Caco-2 (cell line): Measurements from ENCODE around the gene FBXO15. TPM values are rescaled to one million over a fixed set of nuclear protein-coding genes. Genes with fewer than 3 reads are reported as not detected.

Source experiments
- BruUV-seq: library from RNA; stranded (reverse); fragments of 400-500 nt; replicated peaks from 2 replicates; lab custom pipeline; 2021; lab: Mats Ljungman, UMichigan
- CTCF ChIA-PET: fragments of 300-600 bp; sonication (Branson Sonifier 250); formaldehyde crosslinking; loops from one replicate; lab custom pipeline; 2022; ENCODE audit warnings: antibody characterized with exemption; lab: Charles Lee
- POLR2A ChIA-PET: fragments of 300-600 bp; sonication (Branson Sonifier 250); formaldehyde crosslinking; loops from one replicate; lab custom pipeline; 2022; ENCODE audit warnings: antibody characterized with exemption; lab: Charles Lee
- DNase-seq, 2 experiments: peaks; one replicate each; pipeline versions ENCODE4 v3.0.0 to v3.0.0-alpha.2; 2020 to 2022
- H3K27me3 ChIP-seq: replicated peaks from 2 replicates; pipeline ENCODE4 v1.6.0; 2011; ENCODE audit warnings: low read length; ENCODE audit not compliant: control insufficient read depth, insufficient read depth
- H3K36me3 ChIP-seq: 2 replicates; pipeline ENCODE4 v1.5.1; 2011; ENCODE audit warnings: low read length; ENCODE audit not compliant: control insufficient read depth, insufficient read depth
- H3K4me1 ChIP-seq: fragments of 250-450 bp; sonication (Bioruptor Pico); 2 replicates; pipeline ENCODE4 v1.5.1; 2020; ENCODE audit warnings: mild to moderate bottlenecking
- H3K4me3 ChIP-seq: 2 replicates; pipeline ENCODE4 v1.5.1; 2011; ENCODE audit warnings: low read depth, mild to moderate bottlenecking, control low read depth, low read length
- H3K9me3 ChIP-seq: fragments of 250-450 bp; sonication (Bioruptor Pico); 2 replicates; pipeline ENCODE4 v1.5.1; 2020; ENCODE audit warnings: mild to moderate bottlenecking, moderate library complexity
- H3K27ac Mint-ChIP-seq: one replicate; pipeline ENCODE4 v1.8.0; 2022; ENCODE audit warnings: mixed read lengths; ENCODE audit not compliant: unreplicated experiment
- H3K27me3 Mint-ChIP-seq: one replicate; pipeline ENCODE4 v1.8.0; 2022; ENCODE audit warnings: mixed read lengths; ENCODE audit not compliant: insufficient read depth, unreplicated experiment
- H3K36me3 Mint-ChIP-seq: one replicate; pipeline ENCODE4 v1.8.0; 2022; ENCODE audit warnings: mild to moderate bottlenecking, mixed read lengths; ENCODE audit not compliant: insufficient read depth, unreplicated experiment
- H3K4me1 Mint-ChIP-seq: one replicate; pipeline ENCODE4 v1.8.0; 2022; ENCODE audit warnings: low read depth, mixed read lengths; ENCODE audit not compliant: unreplicated experiment
- H3K4me3 Mint-ChIP-seq: one replicate; pipeline ENCODE4 v1.8.0; 2022; ENCODE audit warnings: mild to moderate bottlenecking, moderate library complexity, mixed read lengths; ENCODE audit not compliant: unreplicated experiment
- H3K9me3 Mint-ChIP-seq: one replicate; pipeline ENCODE4 v1.8.0; 2022; ENCODE audit warnings: mixed read lengths; ENCODE audit not compliant: unreplicated experiment
- CTCF ChIP-seq, 2 experiments: fragments of 200-600 bp in 1 of 2; IDR thresholded peaks; 1 replicate in 1 of 2; 2 replicates in 1 of 2; pipeline versions ENCODE4 v1.5.1 to v1.8.0; 2011 to 2022; ENCODE audit warnings: antibody characterized with exemption in 1 of 2, control low read depth in 1 of 2, inconsistent platforms in 1 of 2, low read depth in 1 of 2, low read length in 1 of 2, mild to moderate bottlenecking in 1 of 2, moderate library complexity in 1 of 2; ENCODE audit not compliant: insufficient read depth in 1 of 2, severe bottlenecking in 1 of 2, unreplicated experiment in 1 of 2
- intact Hi-C: fragments of 100-400 bp; cut with micrococcal nuclease; formaldehyde crosslinking; loops from one replicate; pipeline ENCODE4 v1.10.0; 2022; ENCODE audit not compliant: unreplicated experiment
- total RNA-seq: library from RNA; stranded (reverse); gene quantifications from 2 replicates; pipeline ENCODE4 v1.2.3, GENCODE V29; 2022

The FBXO15 gene
- total RNA-seq, 1 experiment from 2014 or later: 0.29 TPM

GRCh38 chr18:74124642-74125041, 23.0 kb downstream of the FBXO15 start:
- Mint-ChIP-seq H3K9me3 (no peaks in the 10 kb centered on the region), H3K4me3 (no peak overlapping the region), H3K36me3 (no peaks in the 10 kb centered on the region), H3K27me3 (peaks cover 18% of the 10 kb centered on the region), H3K4me1 (no peaks in the 10 kb centered on the region), H3K27ac (no peak overlapping the region)
- H3K4me1 ChIP-seq: no peaks in the 10 kb centered on the region
- H3K4me3 ChIP-seq: no peak overlapping the region
- ChIA-PET CTCF (no interaction called here), POLR2A (no interaction called here)
- TF ChIP-seq CTCF (IDR thresholded peaks at IDR 0.05; ENCODE audit: insufficient read depth in 1 of 2, low read depth in 1 of 2, low read length in 1 of 2, severe bottlenecking in 1 of 2, unreplicated experiment in 1 of 2): no peak
- no peak for DNase-seq
- H3K27me3 ChIP-seq: no peaks in the 10 kb centered on the region
- intact Hi-C loops: no loop called here
- no peaks in the 10 kb centered on the region for H3K36me3 ChIP-seq
- no TSS peak for BruUV-seq
- H3K9me3 ChIP-seq: no peaks in the 10 kb centered on the region

- BruUV-seq: no TSS peak
- DNase-seq: no peak
- Mint-ChIP-seq H3K4me3 (no peak overlapping the region), H3K27me3 (peaks cover 17% of the 10 kb centered on the region), H3K9me3 (no peaks in the 10 kb centered on the region), H3K4me1 (no peaks in the 10 kb centered on the region), H3K27ac (no peak overlapping the region), H3K36me3 (no peaks in the 10 kb centered on the region)
- H3K4me3 ChIP-seq: no peak overlapping the region
- H3K27me3 ChIP-seq: no peaks in the 10 kb centered on the region
- intact Hi-C loops: no loop called here
- no peaks in the 10 kb centered on the region for H3K36me3 ChIP-seq
- CTCF ChIA-PET: no interaction called here
- no peak for TF ChIP-seq CTCF (IDR thresholded peaks at IDR 0.05; ENCODE audit: insufficient read depth in 1 of 2, low read depth in 1 of 2, low read length in 1 of 2, severe bottlenecking in 1 of 2, unreplicated experiment in 1 of 2)
- no peaks in the 10 kb centered on the region for H3K4me1 ChIP-seq
- no peaks in the 10 kb centered on the region for H3K9me3 ChIP-seq
- POLR2A ChIA-PET: no interaction called here
Measured at GRCh38 chr18:74123200-74123599, 24.4 kb downstream of the FBXO15 start.

GRCh38 chr18:74116633-74117554, 30.7 kb downstream of the FBXO15 start:
- Histone ChIP-seq H3K9me3 (no peaks in the 10 kb centered on the region), H3K4me1 (no peaks in the 10 kb centered on the region), H3K36me3 (no peaks in the 10 kb centered on the region), H3K4me3 (no peak overlapping the region), H3K27me3 (no peaks in the 10 kb centered on the region)
- TF ChIP-seq CTCF (IDR thresholded peaks at IDR 0.05; ENCODE audit: insufficient read depth in 1 of 2, low read depth in 1 of 2, low read length in 1 of 2, severe bottlenecking in 1 of 2, unreplicated experiment in 1 of 2): peak; percentile 20 to 49
- Mint-ChIP-seq H3K36me3 (no peaks in the 10 kb centered on the region), H3K4me1 (no peaks in the 10 kb centered on the region), H3K27ac (no peak overlapping the region), H3K4me3 (no peak overlapping the region), H3K9me3 (no peaks in the 10 kb centered on the region), H3K27me3 (peaks cover 4% of the 10 kb centered on the region)
- CTCF ChIA-PET: interaction anchor here (0.9 kb wide), 1 partner anchor 34 kb away, joined by 3 read pairs; no protein-coding TSS in a partner anchor
- BruUV-seq: no TSS peak
- POLR2A ChIA-PET: no interaction called here
- no peak for DNase-seq
- intact Hi-C loops: loop anchor here (1.0 to 2.0 kb wide), 2 partner anchors 35 to 76 kb away; no protein-coding TSS in a partner anchor
